RCC 7860 (cell line): ENCODE measurements around the gene FNDC3B.
A peak's percentile ranks its signal among the peaks of the same experiment; 100 is the strongest.

Experiments
- DNase-seq: peaks from one replicate; pipeline ENCODE4 v3.0.0-alpha.2; 2015; ENCODE audit warnings: low spot score
- FAIRE-seq: peaks from 2 replicates; lab custom pipeline; 2012; peaks lifted over from hg19 to GRCh38; lab: Jason Lieb, UNC

The FNDC3B gene

DNA sequence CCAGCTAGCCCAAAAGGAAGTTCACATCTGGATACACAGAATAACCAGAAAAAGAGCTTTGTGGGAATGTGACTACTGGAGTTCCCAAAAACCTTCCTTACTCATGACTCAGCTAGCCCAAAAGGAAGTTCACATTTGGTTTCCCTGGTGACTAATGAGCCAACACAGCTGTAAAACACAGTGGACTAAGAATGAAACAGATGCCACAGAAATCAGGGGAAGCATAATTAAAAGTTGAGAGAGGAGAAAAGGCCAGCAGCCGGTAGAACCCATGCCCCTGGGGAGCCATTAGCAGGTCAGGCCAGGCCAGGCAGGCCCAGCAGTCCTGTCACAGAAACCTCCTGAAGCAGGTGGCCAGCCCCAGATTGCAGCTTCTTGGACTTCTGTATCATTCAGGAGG is 278.6 kb downstream of the FNDC3B start:
- FAIRE-seq (peak; percentile 68), DNase-seq (peak; percentile 75)

DNA sequence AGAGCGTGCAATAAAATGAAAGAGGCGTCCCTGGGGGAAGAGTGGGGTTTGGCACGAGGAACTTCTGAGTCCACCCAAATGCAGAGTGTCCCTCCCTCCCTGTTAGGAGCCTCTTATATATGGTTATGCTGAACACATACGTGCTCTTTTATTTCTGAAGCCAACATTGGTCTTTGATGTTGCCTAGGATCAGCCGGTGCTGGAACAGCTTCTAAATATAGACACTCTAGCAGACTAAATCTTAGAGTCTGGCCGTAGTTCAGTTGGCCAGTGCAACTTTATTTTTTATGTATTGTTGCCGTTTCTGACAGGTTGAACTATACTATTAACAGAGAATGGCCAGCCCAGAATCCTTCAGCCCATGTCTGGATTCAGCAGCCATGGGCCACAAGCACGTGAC is 280.2 kb downstream of the FNDC3B start:
- FAIRE-seq (no peak), DNase-seq (no peak)

DNA sequence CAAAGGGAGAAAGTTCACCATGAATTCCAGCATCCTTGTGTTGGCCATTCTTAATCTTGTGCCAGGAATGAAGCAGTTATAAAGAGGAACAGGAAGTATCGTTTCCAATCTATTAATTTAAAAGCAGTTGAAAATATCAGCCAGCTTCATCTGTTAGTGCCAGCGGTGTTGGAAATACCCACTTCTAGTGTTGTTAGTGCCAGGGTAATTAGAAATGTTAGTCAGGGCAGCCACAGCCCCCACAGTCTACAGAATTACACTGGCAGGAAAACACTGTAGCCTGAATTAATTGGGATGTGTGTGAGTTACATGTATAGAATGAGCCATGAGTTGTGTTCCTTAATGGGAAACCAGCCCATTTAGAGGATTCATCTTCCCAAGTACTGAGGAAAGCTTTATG is 281.1 kb downstream of the FNDC3B start:
- DNase-seq (no peak), FAIRE-seq (no peak)

DNA sequence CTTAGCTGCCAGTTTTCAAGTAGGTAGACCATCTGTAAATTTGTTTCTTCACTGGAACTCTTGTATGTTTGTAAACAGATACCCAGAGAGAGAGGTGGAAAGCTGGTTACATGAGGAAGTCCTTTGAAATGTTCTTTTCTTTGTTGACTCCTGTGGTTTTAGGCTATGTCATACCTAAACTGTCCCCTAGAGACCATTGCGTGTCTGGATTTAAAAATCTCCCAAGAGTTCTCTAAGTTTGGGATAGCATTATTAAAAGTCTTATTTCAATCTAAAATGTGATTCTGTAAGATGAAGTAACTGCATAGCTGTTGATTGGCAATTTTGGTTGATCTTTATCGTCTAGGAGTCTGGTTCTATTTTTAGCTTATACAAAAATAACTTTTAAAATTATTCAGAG is 281.7 kb downstream of the FNDC3B start:
- DNase-seq, result no peak
- no peak for FAIRE-seq

DNA sequence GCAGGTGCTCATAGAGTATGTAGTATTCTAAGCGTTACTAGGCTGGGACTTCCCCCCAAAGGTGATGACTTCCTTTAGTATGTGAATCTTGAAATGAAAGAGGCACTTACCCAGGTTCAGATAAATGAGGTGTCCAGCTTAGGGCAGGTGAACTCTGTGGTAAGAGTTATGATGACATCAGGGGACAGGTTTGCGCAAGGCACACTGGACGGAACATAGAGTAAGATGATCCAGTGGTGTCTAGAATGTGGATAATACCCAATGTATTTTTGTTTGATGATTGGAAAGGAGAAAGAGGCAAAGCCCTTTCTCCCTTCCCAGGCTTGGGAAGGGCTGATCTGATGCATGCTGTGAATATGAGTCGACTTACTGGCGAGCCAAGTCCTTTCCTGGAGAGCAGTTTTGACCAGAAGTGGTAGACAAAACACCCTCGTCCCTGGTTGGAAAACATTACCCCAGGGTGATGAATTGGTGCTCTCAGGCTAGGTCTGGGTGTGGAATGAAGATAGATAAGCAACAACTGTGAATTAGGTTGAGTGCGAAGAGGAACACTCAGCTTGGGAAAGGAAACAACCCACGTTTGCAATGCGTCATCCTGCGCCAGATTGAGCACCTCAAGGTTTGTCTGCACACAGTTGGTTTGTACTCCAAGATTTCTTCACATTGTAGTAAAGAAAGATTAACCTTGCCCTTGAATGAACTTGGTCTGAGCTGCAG is 284.7 kb downstream of the FNDC3B start:
- DNase-seq, result no peak
- no peak for FAIRE-seq

DNA sequence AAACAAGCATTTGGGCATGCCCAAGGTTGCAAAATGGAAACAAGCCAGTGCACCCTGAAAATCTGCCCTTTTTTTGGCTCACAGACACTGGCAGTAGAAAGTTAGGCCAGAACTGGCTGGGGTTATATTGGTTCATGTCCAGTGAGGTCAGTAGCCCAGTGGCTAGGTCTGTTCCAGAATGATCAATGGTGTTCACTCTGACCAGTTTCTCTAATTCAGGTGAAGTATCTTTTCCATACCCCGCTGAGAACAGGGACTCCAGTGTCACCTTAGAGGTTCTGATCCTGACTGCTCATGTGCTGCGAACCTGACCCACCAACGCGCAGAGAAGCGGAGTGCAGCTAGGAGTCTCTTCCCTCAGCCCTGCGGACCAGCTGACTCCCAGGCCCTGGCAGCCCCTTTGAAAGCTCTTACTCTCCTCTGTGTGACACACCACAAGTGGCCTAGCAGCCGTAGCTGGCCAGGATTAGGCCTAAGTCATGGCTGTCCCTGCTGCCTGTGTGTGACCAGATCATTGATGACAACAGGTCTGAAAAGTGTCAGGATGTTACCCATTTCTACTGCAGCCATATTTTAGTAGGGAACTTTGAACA is 285.3 kb downstream of the FNDC3B start:
- DNase-seq, result no peak
- no peak for FAIRE-seq

DNA sequence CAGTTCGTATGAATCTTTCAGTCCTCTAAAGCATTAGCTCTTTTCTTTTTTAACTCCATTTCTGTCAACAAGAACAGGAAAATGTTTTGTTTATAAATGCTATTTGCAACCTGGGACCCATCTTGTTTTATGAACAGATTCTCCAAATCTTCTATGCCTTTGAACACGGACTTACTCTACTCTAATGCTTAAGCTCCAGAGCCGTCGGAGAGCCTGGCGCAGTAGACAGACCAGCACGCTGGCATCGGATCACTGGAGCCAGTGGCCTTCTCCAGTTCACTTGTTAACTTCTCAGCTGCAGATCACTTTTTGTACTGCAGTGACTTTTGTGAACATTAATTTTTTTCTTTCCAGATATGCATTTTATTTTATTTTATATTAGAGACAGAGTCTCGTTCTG is 286.1 kb downstream of the FNDC3B start:
- FAIRE-seq (no peak), DNase-seq (no peak)

DNA sequence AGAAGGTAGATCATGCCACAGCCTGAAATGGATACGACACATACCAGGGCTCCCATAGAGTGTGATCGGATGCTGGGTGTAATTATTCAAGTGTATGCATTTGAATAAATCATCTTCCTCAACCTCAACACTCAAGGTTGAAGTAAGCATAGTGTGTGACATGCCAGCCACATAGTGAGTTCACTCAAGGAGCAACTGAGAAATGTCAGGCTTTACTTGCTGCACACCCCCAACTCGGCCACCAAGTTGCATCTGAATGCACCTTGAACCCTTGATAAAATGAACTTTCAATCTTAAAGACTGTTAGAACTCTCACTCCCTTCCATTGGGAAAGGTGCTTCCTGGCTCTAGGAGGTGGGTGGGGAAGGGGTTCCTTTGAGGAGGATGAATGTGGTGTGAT is 287.6 kb downstream of the FNDC3B start:
- DNase-seq, result no peak
- no peak for FAIRE-seq

DNA sequence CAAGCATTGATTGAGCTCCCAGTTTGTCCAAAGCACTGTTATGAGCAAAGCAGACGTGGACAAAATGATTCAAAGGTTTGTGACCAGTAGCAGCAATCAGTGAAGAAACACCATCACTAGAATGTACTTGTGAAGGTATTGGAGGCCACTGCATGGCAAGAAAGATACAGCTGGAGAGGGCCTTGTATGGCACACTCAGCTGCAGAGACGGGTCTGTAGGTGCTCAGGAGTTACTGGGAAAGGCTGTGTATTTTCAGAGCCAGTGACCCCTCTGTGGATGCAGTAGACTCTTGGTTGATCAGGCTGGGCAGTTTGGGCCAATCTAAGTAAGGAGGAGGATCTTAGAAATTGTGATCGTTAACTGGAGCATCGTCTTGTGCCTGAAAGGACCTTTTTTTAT is 288.9 kb downstream of the FNDC3B start:
- FAIRE-seq (no peak), DNase-seq (no peak)

DNA sequence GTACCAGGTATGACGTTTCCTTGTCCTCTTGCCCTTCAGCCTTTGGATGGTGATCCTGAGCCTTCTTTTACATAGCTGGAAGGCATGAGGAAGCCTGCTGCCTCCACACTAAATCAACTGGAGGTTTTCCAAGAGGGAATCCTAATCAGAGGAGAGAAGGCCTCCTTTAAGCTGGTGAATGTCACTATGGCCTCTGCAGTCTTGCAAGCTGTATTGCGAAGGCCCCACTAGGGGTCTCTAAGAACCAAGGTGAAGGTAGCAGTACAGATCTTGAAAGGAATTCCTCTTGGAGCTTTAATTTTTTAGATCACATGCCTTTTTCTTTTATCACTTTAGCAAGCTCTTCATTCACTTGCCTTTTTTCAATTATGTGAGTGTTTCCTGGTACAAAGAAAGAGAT is 289.7 kb downstream of the FNDC3B start:
- no peak for FAIRE-seq

DNA sequence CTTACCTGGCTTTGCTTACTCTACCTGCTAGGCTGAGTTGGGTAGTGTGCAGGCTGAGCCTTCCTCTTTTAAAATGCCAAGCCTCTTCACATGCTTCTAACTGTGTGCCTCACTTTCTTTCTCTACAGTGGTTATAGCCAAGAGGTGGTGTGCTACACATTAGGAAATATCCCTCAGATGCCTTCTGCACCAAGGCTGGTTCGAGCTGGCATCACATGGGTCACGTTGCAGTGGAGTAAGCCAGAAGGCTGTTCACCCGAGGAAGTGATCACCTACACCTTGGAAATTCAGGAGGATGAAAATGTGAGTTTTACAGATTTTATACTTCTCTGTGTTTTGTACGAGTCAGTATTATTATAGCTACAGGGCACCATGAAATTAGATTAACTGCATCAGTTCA is 291.0 kb downstream of the FNDC3B start:
- no peak for DNase-seq
- no peak for FAIRE-seq

More for the DNA sequence above, 289.7 kb downstream of the FNDC3B start:
- no peak for DNase-seq

DNA sequence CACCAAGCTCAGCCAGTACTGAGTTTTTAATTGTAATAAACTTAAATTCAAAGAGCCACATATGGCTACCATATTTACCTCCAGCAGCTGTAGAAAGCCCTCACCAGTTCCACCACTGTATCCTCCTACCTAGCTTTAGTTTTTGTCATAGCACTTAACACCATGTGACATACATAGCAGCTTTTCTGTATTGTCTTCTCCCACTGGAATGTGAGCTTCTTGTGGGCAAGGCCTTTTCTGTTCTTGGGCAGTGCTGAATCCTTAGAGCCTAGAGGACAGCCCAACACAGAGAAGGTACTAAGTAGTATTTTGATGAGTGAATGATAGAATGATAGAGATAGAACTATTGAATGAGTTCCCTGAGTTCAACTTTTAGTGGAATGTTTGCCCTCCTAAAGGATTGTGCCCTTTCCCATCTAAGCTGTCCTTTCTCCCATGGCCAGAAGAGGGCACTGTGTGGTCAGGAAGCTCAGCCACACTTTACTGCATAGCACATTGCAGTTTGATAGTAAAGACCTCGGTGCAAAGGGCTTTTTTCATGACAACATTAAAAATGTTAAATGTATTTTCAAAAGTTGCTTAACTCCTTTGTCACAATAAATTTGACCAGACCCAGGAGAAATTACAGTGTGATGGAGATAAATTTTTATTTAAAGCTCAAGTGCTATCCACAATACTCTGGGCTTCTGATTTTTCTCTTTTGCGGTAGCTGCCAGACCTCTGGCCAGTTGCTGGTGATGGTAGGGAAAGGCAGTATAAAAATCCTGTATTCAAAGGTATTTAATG is 293.1 kb downstream of the FNDC3B start:
- FAIRE-seq (peak; percentile 83), DNase-seq (peak; percentile 39)

DNA sequence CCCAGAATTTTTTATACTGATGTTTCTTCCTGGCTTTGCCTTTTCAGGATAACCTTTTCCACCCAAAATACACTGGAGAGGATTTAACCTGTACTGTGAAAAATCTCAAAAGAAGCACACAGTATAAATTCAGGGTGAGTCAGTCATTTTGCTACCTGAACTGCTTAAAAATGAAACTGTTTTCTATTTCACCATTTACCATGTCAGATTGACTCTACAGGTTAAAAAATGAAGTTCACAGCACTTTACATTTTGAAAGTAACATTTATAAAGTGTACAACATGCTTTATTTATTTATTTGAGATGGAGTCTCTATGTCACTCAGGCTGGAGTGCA is 293.6 kb downstream of the FNDC3B start:
- FAIRE-seq (no peak), DNase-seq (no peak)

DNA sequence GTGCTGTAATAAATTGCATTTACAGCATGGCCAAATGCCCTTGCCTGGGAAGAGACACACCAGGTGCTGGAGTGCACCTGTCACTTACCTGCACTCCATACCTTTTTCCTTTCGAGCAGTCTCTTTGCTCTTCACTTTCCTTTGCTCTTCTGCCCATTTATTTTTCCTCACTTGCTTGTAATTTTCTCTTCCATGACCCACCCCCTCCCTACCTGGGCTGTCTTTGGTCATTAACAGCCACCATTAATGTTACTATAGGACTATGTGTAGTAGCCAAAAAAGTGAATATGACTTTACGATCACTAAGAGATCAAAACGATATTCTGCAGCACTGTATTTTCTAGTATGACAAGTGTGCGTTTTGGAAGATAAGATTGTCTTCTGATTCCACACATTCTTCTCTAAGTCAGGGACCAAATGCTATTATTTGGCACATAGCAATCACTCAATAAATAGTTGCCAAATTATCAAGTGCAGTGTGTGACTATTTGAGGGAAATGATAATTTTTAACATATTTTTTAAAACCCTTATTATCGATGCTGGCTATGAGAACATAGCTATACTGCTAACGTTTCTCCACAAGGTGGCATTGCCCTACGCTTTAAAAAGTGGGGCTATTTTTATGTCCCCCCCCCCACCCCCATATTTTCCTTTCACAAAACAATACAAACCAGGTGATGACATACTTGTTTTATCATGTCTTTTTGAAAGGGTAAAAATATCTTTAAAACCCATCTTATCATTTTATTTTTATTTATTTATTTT is 294.5 kb downstream of the FNDC3B start:
- FAIRE-seq (no peak), DNase-seq (no peak)

DNA sequence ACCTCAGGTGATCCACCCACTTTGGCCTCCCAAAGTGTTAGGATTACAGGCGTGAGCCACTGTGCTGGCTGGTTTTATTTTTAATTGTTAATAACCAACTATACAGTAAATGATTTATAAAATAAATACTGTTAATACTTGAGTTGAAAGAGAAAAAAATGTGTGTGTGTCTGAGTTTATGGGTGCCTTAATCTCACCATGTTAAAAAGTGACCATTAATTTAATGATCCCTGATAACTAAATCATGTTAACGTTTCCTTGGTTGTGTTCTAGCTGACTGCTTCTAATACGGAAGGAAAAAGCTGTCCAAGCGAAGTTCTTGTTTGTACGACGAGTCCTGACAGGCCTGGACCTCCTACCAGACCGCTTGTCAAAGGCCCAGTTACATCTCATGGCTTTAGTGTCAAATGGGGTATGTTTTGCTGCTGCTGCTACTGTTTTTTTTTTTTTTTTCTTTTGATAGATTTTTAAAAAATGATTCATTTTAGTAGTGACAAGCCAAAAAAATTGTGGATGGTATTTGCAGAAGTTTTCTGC is 295.4 kb downstream of the FNDC3B start:
- FAIRE-seq (no peak), DNase-seq (no peak)

DNA sequence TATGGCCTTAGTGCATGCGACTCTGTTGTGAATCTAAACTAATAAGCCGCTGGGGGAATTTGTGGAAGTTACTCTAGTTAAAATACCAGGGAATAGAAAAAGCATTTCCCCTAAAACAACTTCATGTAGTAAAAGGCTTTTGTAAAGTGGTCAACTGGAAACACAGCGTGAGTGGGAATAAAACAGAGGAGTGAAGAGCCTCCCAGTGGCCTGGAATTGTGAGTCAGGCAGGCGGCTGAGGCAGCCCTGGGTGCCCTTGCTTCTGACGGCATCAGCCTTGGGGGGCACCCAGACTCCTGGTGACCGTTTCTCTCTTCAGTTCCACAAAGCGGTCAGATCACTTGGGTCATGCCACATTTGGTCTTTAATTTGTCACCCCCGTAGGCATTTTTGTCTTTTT is 300.5 kb downstream of the FNDC3B start:
- FAIRE-seq, result no peak

DNA sequence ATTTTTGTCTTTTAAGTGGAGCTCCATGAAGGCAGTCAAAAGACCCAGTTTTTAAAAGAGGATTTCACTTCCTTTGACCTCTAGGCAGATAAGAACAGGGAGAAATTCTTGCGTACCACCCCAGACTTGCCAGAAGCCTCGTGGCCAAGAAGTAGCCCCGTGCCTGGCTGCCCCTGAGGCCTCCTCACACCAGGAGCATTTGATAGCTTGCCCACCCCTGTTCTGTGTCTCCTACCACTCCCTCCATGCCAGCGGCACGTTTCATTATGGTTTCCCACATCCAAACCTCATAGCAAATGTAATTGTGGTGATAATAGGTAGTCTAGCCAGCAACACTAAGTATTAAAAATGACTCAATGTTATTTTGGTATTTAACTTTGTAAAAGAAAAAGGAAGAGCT is 301.2 kb downstream of the FNDC3B start:
- FAIRE-seq (no peak), DNase-seq (no peak)

More for the DNA sequence above, 300.5 kb downstream of the FNDC3B start:
- no peak for DNase-seq

DNA sequence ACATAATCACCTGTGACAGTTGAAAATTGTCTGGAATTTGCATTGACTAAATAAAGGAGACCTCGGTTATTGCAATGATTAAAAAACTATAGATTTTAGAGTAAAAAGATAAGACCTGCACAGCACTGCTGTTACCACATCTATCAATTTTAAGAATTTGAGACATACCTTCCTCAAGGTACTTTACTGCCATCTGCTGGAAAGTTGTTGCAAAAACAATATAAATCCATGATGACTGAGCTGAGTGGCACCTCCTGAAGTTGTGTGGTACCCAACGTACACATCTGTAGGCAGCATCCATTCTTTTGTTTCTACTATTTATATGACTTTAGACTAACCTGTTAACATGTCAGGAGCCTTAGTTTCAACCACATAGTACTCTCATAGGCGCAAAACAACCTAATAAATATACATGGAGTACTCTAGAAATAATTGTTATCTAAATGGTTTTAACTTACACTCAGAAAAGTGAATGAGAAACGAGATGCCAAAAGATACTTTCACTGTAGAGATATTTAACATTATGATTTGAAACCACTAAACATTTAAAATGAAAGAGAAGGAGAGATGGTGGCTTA is 302.2 kb downstream of the FNDC3B start:
- FAIRE-seq, result peak; percentile 70
- DNase-seq, result peak; percentile 51

DNA sequence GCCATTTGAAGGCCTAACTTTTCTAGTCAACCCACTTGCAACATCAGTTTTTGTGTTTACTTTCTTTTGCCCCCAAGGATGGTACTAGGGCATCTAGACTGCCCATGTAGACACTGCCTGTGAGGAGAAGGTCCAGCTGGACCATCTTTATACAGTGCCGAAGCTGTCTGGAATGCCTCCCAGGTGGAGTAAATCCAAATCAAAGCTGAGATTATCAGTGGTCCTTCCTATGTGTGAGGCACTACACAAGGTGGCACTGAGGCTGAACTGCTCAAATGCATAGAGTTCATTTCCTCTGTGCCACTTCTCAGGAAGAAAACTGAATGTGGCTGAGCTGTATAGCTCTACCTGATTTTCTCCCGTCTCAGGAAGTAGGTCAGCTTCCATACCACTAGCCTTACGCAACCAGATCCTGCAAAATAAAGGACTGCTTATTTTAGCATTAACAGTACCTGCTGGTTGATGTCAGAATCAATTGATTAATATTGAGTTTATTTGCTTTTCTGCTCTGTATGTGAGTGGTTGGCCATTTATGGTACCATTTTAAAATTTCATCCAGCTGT is 302.8 kb downstream of the FNDC3B start:
- FAIRE-seq (no peak), DNase-seq (no peak)

DNA sequence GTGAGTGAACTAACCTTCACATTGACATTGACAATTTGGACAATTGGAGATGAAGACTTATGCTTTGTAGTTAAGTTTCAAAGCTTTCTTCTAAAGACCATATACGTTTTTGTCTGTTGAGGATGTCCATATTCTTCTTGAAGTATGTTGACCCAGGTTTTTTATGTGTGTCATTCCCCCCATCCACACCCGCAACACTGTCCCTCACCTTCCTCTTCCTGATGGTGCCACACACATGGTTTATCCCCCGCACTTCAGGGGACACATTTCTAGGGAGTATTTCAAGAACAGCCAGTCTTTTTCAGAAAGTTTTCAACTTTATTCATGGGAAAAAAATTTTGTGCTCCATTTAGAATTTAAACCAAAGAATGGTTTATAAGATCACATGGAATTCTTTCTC is 303.7 kb downstream of the FNDC3B start:
- FAIRE-seq (no peak), DNase-seq (no peak)
